ENCODE data around the gene ENO1.

The ENO1 gene

GRCh38 chr1:8875216-8875861 is 3.1 kb downstream of the ENO1 start:
- TF ChIP-seq HOXD13 (CRISPR knock-in tag; IDR thresholded peaks at IDR 0.05; ENCODE audit: borderline replicate concordance) (no peak), SP7 (tag by site-specific recombination; IDR thresholded peaks at IDR 0.05) (no peak), BCL6B (tag by site-specific recombination; IDR thresholded peaks at IDR 0.05) (no peak), GLI4 (tag by site-specific recombination; IDR thresholded peaks at IDR 0.05) (no peak), ZNF354C (tag by site-specific recombination; IDR thresholded peaks at IDR 0.05; ENCODE audit: borderline replicate concordance, low read depth) (no peak), ZNF2 (tag by site-specific recombination; IDR thresholded peaks at IDR 0.05) (0 out of 2 replicates have a peak, but pooled peaks have one; percentile 14), ZNF600 (tag by site-specific recombination; IDR thresholded peaks at IDR 0.05) (0 out of 2 replicates have a peak, but pooled peaks have one; percentile 29), OSR2 (tag by site-specific recombination; IDR thresholded peaks at IDR 0.05) (no peak), PRDM1 (tag by site-specific recombination; IDR thresholded peaks at IDR 0.05) (no peak), ZNF26 (tag by site-specific recombination; IDR thresholded peaks at IDR 0.05) (no peak), KLF8 (tag by site-specific recombination; IDR thresholded peaks at IDR 0.05) (no peak), ZNF701 (tag by site-specific recombination; IDR thresholded peaks at IDR 0.05) (no peak), ZNF114 (tag by site-specific recombination; IDR thresholded peaks at IDR 0.05) (no peak), ZNF121 (tag by site-specific recombination; IDR thresholded peaks at IDR 0.05) (0 out of 2 replicates have a peak, but pooled peaks have one; percentile 8), ZNF639 (tag by site-specific recombination; IDR thresholded peaks at IDR 0.05) (no peak), ZBTB21 (tag by site-specific recombination; IDR thresholded peaks at IDR 0.05) (no peak), YY2 (tag by site-specific recombination; IDR thresholded peaks at IDR 0.05) (no peak)
- H3K36me3 ChIP-seq (ENCODE audit: control insufficient read depth in 2 of 2, insufficient read depth in 1 of 2, low read length in 2 of 2), result peaks cover 42 to 72% of the 10 kb centered on the region in 2 experiments
- H3K4me3 ChIP-seq (ENCODE audit: low read depth, low read length), result no peak overlapping the region
- CTCF ChIA-PET, result no interaction called here
- H3K4me1 ChIP-seq (ENCODE audit: control insufficient read depth, insufficient read depth, low read length), result peaks cover 16% of the 10 kb centered on the region
- H3K27ac ChIP-seq (ENCODE audit: extremely low read depth, low read depth, low read length), result no peak overlapping the region
- POLR2A ChIA-PET, result interaction anchor here (1.9 to 2.3 kb wide), 2 partner anchors 10 to 16 kb away, joined by 8 to 9 read pairs; no protein-coding TSS in a partner anchor
- no peaks in the 10 kb centered on the region for H3K9me3 ChIP-seq (ENCODE audit: control insufficient read depth, insufficient read depth, low read depth, low read length)

- Histone ChIP-seq H3K9me3 (ENCODE audit: control insufficient read depth, insufficient read depth, low read depth, low read length) (no peaks in the 10 kb centered on the region), H3K36me3 (ENCODE audit: control insufficient read depth in 2 of 2, insufficient read depth in 1 of 2, low read length in 2 of 2) (peaks cover 42 to 81% of the 10 kb centered on the region in 2 experiments), H3K4me1 (ENCODE audit: control insufficient read depth, insufficient read depth, low read length) (peaks cover 11% of the 10 kb centered on the region), H3K4me3 (ENCODE audit: low read depth, low read length) (no peak overlapping the region), H3K27ac (ENCODE audit: extremely low read depth, low read depth, low read length) (peak overlapping the region; percentile 27; the same call in 1 of the 2 replicates)
- ChIA-PET CTCF (interaction anchor here (0.6 to 1.7 kb wide), 6 partner anchors 12 to 113 kb away, joined by 3 to 9 read pairs (median 5); no protein-coding TSS in a partner anchor), POLR2A (interaction anchor here (0.7 to 2.3 kb wide), 6 partner anchors 9 to 665 kb away, joined by 3 to 9 read pairs (median 4); partner anchors contain the start of gene SLC25A33)
- TF ChIP-seq ZSCAN30 (tag by site-specific recombination; IDR thresholded peaks at IDR 0.05) (no peak), MYNN (tag by site-specific recombination; IDR thresholded peaks at IDR 0.05; ENCODE audit: borderline replicate concordance) (no peak), ZEB2 (tag by site-specific recombination; IDR thresholded peaks at IDR 0.05) (0 out of 2 replicates have a peak, but pooled peaks have one; percentile 2), ZNF138 (tag by site-specific recombination; IDR thresholded peaks at IDR 0.05; ENCODE audit: borderline replicate concordance) (no peak), SETDB1 (IDR thresholded peaks at IDR 0.05; ENCODE audit: insufficient read length, low read length) (no peak), MZF1 (tag by site-specific recombination; IDR thresholded peaks at IDR 0.05; ENCODE audit: borderline replicate concordance) (no peak), ZNF174 (tag by site-specific recombination; IDR thresholded peaks at IDR 0.05) (no peak), ZNF341 (tag by site-specific recombination; IDR thresholded peaks at IDR 0.05; ENCODE audit: low read depth) (no peak), ZNF362 (tag by site-specific recombination; IDR thresholded peaks at IDR 0.05) (peak; percentile 89), ZNF23 (tag by site-specific recombination; IDR thresholded peaks at IDR 0.05; ENCODE audit: borderline replicate concordance) (no peak)
Measured at GRCh38 chr1:8874230-8875201, 4.0 kb downstream of the ENO1 start.
